ENCODE measurements around the gene RTL10.

The RTL10 gene

GRCh38 chr22:19822301-19823117, 32.2 kb downstream of the RTL10 start:
- no peak for DNase-seq (ENCODE audit: low spot score)

GRCh38 chr22:19821523-19822300, 33.0 kb downstream of the RTL10 start:
- no peak for DNase-seq (ENCODE audit: low spot score)

GRCh38 chr22:19820880-19821522, 33.7 kb downstream of the RTL10 start:
- DNase-seq (ENCODE audit: low spot score), result no peak

GRCh38 chr22:19819911-19820879, 34.5 kb downstream of the RTL10 start:
- DNase-seq (ENCODE audit: low spot score), result no peak

- DNase-seq (ENCODE audit: low spot score), result no peak
These were observed 35.3 kb downstream of the RTL10 start for GRCh38 chr22:19819208-19819910.

- no peak for DNase-seq (ENCODE audit: low spot score)
These were observed 36.1 kb downstream of the RTL10 start for GRCh38 chr22:19818324-19819207.

GRCh38 chr22:19816372-19817119, 38.1 kb downstream of the RTL10 start:
- DNase-seq (ENCODE audit: low spot score), result peak; percentile 61

GRCh38 chr22:19815823-19816290, 38.8 kb downstream of the RTL10 start:
- no peak for DNase-seq (ENCODE audit: low spot score)

- DNase-seq (ENCODE audit: low spot score), result no peak
These were observed 39.4 kb downstream of the RTL10 start for GRCh38 chr22:19815093-19815822.

- no peak for DNase-seq (ENCODE audit: low spot score)
These were observed 40.2 kb downstream of the RTL10 start for GRCh38 chr22:19814428-19814827.

- DNase-seq (ENCODE audit: low spot score), result no peak
These were observed 41.8 kb downstream of the RTL10 start for GRCh38 chr22:19812910-19813309.

- no peak for DNase-seq (ENCODE audit: low spot score)
These were observed 42.6 kb downstream of the RTL10 start for GRCh38 chr22:19811811-19812771.

- DNase-seq (ENCODE audit: low spot score), result peak; percentile 63
These were observed 43.5 kb downstream of the RTL10 start for GRCh38 chr22:19811211-19811621.

GRCh38 chr22:19810381-19811201, 44.1 kb downstream of the RTL10 start:
- DNase-seq (ENCODE audit: low spot score), result peak; percentile 36

GRCh38 chr22:19809741-19810140, 44.9 kb downstream of the RTL10 start:
- DNase-seq (ENCODE audit: low spot score), result no peak

GRCh38 chr22:19808873-19809478, 45.7 kb downstream of the RTL10 start:
- no peak for DNase-seq (ENCODE audit: low spot score)

Data from left forelimb (tissue), 1 donor.